ENCODE data around the gene NCCRP1.

NCCRP1 gene

GRCh38 chr19:39179754-39180153, 17.0 kb upstream of the NCCRP1 start:
- no peak for DNase-seq (ENCODE audit: low read depth, low spot score)

- DNase-seq (ENCODE audit: low read depth, low spot score), result no peak
Measured at GRCh38 chr19:39180749-39181148, 16.0 kb upstream of the NCCRP1 start.

GRCh38 chr19:39181500-39182173, 15.1 kb upstream of the NCCRP1 start:
- no peak for DNase-seq (ENCODE audit: low read depth, low spot score)

DNA sequence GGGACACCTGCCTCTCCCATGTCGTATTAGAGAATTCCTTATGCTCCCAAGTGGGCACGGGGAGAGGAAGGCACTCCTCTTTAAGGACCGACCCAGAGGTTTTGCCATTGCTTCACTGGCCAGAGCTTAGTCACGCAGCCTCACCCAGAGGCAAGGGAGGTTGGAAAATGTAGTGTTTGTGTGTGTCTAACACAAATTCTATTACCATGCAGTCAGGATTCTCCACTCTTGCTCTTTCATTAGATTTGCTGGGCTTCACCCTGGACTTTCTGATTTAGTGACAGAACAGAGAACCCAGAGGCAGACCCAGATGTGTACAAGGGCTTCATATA, 14.6 kb upstream of the NCCRP1 start:
- DNase-seq (ENCODE audit: low read depth, low spot score), result no peak

GRCh38 chr19:39183104-39183503, 13.7 kb upstream of the NCCRP1 start:
- no peak for DNase-seq (ENCODE audit: low read depth, low spot score)

DNA sequence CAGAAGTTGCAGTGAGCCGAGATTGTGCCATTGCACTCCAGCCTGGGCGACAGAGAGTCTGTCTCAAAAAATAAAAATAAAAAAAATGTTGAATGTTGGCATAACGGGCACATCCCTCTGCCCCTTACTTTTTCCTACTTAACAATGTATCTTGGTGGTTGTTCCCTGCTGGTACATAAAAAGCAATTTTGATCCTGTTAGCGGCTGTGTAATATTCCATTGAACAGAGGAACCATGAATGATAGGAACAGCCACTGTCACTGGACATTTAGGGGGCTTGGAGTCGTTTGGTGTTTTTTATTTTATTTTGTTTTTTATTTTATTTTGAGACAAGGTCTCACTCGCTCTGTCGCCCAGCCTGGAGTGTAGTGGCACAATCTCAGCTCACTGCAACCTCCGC, 10.4 kb upstream of the NCCRP1 start:
- DNase-seq (ENCODE audit: low read depth, low spot score), result no peak

- peak; percentile 60 for DNase-seq (ENCODE audit: low read depth, low spot score)
Measured at GRCh38 chr19:39187552-39187943, 9.2 kb upstream of the NCCRP1 start.

DNA sequence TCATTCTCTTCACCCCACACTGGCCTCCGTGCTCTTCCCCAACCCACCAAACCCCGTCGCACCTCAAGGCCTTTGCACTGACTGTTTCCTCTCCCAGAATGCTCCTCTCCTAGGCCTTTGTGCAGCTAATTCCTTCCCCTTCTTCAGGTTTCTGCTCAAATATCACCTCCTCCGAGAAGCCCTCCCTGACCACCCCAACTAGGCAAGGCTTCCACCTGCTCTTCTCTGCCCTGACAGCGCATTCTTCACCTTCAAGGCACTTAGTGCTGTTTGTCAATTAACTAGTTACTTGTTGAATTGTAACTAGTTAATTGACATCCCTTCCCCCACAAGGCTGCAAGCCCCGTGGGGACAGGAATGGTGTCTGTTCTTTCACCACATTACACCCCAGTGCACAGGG, 7.8 kb upstream of the NCCRP1 start:
- no peak for DNase-seq (ENCODE audit: low read depth, low spot score)

DNA sequence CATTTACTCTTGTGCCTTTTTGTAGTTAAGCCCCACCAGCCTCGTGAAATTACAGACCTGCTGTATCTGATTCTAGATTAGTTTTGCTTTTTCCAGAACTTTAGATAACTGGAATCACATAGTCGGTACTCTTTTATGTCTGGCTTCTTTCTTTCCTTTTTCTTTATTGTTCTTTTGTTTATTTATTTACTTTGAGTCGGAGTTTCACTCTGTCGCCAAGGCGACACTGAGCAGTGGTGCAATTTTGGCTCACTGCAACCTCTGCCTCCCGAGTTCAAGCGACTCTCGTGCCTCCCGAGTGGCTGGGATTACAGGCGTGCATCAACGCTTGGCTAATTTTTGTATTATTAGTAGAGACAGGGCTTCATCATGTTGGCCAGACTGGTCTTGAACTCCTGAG, 6.0 kb upstream of the NCCRP1 start:
- DNase-seq (ENCODE audit: low read depth, low spot score), result no peak

GRCh38 chr19:39192846-39193245, 3.9 kb upstream of the NCCRP1 start:
- DNase-seq (ENCODE audit: low read depth, low spot score), result no peak

DNA sequence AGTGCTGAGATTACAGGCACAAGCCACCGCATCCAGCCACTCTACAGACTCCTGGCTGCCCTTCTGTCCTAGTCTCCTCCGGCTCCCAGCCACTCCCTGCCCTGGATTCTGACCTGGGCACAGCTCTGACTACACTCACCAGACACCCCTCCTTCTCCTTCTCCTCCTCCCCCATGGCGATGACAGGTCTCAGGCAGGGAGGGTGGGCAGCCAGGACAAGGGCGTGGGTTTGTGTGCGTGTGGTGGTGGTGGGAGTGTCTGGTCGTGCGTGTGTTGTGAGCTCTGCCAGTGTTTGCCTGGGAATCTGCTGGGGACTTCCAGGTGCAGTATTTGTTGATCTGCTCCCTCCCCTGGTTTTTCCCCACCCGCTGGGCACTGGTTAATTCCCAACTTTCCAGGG, 3.0 kb upstream of the NCCRP1 start:
- DNase-seq (ENCODE audit: low read depth, low spot score), result no peak

GRCh38 chr19:39194832-39195542, 1.8 kb upstream of the NCCRP1 start:
- DNase-seq (ENCODE audit: low read depth, low spot score), result no peak

DNA sequence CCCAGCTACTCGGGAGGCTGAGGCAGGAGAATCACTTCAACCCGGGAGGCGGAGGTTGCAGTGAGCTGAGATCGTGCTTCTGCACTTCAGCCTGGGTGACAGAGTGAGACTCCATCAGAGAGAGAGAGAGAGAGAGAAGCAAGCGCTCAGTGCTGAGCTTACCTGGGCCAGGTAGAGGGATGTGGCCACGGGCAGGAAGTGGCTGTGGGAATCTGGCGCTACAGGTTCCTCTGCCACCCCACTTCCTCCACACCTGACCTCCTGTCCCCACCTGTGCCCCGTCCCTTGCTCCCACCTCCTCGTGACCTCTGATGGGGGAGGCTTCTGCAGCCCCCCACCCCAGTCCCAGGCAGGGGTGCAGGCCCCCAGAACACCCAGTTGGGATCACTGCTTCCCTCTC, 1.0 kb upstream of the NCCRP1 start:
- DNase-seq (ENCODE audit: low read depth, low spot score), result no peak

GRCh38 chr19:39196320-39196719, 444 bp upstream of the NCCRP1 start:
- no peak for DNase-seq (ENCODE audit: low read depth, low spot score)

GRCh38 chr19:39197808-39198207, 1.0 kb downstream of the NCCRP1 start:
- DNase-seq (ENCODE audit: low read depth, low spot score), result no peak

DNA sequence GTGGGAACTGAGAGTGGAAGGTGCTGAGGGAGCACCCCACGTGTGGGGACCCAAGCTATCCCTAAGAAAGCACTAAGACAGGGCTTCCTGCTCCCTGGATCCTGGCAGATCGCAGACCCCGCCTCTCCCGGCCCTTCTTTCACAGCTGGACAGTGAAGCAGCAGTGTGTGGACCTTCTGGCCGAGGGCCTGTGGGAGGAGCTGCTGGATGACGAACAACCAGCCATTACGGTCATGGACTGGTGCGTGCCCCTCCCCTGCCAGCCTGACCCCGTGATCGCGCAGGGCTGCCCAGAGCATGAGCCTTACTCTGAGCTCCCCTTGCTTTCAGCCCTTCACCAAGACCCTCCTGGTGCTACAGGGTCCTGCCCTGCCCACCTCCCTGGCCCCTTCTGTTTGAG, 2.3 kb downstream of the NCCRP1 start:
- peak; percentile 66 for DNase-seq (ENCODE audit: low read depth, low spot score)

- DNase-seq (ENCODE audit: low read depth, low spot score), result no peak
Measured at GRCh38 chr19:39200066-39200802, 3.5 kb downstream of the NCCRP1 start.

DNA sequence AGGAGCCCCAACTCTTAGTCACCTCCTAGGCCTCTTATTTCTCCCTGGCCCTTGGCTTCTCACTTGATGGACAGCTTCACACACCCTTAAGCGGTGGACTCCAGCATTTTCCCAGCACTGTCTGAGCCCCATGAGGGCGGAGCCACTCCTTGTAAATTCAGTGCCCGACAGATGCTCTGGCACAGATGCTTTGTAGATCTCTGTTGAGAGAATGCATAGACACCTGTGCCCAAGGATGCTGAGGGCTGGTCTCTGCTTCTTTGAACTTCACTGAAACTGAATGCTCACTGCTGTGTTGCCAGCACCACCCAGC, 4.0 kb downstream of the NCCRP1 start:
- no peak for DNase-seq (ENCODE audit: low read depth, low spot score)

DNA sequence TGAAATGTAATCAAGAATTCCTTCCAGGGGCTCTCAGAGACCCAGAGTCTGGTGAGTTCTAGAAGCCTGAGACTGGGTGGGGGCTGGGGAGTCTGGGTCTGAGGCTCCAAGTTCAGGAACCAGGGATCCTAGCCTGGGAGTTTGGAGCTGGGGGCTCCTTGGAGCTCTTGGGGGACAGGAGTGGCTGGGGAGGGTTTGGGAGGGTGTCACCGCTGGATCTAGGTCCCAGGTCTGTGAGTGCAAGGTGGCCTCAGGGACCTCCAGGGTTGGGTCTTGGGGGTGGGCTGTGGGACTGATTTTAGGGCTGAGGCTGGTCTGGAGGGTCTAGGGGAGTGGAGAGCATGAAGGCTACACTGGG, 6.2 kb downstream of the NCCRP1 start:
- DNase-seq (ENCODE audit: low read depth, low spot score), result no peak

GRCh38 chr19:39203372-39204341, 6.9 kb downstream of the NCCRP1 start, which contains the start of gene SYCN:
Gene SYCN (minus strand): TSS chr19:39204263. CDS start chr19:39204254, 9 bp downstream.
- DNase-seq (ENCODE audit: low read depth, low spot score), result peak; percentile 51

DNA sequence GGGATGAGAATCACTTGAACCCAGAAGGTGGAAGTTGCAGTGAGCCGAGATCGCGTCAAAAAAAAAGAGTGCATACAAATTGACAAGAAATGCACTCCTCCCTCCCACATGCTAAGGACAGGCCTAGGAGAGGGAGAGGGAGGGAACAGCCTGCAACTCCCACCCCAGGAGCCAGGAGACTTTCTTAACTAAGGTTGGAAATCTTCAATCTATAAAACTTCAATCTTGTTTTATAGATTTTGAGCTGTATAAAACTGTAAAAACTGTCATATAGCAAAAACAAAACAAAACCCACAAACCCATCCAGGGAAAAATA, 8.6 kb downstream of the NCCRP1 start:
- DNase-seq (ENCODE audit: low read depth, low spot score), result no peak

DNA sequence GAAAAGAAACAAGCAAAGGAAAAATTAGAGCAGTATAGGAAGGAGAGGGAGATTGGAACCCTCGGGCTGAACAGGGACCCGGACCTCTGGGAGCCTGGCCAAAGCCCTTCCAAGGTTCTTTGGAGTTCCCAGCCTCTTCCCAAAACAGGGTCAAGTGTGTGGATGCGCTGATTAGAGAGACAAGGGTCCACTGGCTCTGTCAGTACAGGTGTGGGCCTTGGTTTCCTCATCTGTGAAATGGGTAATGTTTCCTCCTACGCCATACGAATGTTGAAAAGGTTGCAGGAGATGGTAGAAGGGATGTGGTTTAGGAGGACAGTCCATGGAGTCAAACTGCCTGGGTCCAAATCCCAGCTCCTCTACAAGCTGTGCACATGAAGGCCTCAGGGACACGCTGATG, 9.4 kb downstream of the NCCRP1 start:
- DNase-seq (ENCODE audit: low read depth, low spot score), result no peak
